T-helper 1 cell (primary cell): Measurements from ENCODE around the gene LARP4.
"Not testable (repeated sequence)": the region's sequence is repeated elsewhere in the genome, so short reads cannot be mapped to it uniquely, and the experiment has no call there.

Source experiments
- DNase-seq, 5 donors: peaks; one replicate each; pipeline ENCODE4 v3.0.0-alpha.2; 2012 to 2020

Gene LARP4

GRCh38 chr12:50401500-50402081 is 906 bp downstream of the LARP4 start:
- peak in 1 of 5 donors; percentile 22 for DNase-seq

- no peak for DNase-seq
These were observed 1.7 kb downstream of the LARP4 start for GRCh38 chr12:50402264-50403000.

- no peak for DNase-seq
These were observed 2.3 kb downstream of the LARP4 start for GRCh38 chr12:50403001-50403440.

- DNase-seq = no peak
These were observed 3.6 kb downstream of the LARP4 start for GRCh38 chr12:50404307-50404706.

DNA sequence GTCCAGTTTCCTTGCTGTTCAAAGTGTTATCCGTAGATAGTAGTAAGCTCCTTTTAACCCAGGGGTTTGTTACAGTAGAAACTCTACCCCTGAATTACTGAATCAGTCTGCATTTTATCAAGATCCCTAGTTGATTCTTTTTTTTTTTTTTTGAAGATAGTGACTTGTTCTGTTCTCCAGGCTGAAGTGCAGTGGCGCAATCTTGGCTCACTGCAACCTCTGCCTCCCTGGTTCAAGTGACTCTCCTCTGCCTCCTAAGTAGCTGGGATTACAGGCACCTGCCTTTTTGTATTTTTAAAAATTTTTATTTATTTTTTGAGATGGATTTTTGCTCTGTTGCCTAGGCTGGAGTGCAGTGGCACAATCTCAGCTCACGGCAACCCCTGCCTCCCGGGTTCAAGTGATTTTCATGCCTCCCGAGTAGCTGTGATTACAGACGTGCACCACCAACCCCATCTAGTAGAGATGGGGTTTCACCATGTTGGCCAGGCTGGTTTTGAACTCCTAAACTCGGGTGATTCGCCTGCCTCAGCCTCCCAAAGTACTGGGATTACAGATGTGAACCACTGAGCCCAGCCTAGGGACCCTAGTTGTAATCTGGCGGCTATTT is 10.5 kb downstream of the LARP4 start:
- no peak for DNase-seq

DNA sequence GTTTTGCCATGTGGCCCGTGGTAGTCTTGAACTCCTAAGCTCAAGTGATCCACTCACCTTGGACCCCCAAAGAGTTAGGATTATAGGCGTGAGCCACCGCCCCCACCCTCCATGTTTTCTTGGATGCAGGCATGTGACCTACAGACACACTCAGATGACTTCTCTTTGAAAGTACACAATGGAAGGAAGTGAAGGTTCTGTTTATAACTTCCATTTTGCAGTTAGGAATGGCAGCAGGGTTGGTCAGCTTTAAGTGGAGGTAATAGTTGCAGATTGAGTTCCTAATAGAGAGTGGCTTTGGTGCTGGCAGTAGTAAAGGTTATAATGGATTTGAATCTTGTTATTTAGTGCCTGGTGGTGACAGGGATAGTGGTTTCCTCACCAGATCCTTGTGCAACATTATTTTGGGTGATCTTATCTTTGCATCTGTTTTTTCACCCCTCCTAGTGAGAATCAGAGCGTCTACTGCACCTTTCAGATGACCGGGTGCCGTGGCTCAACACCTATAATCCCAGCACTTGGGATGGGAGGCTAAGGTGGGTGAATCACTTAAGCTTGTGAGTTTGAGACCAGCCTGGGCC is 15.3 kb downstream of the LARP4 start:
- DNase-seq = no peak

GRCh38 chr12:50419112-50419909 is 18.6 kb downstream of the LARP4 start:
- no peak for DNase-seq

GRCh38 chr12:50422855-50423254 is 22.2 kb downstream of the LARP4 start:
- DNase-seq = not testable (repeated sequence)

GRCh38 chr12:50423342-50423741 is 22.7 kb downstream of the LARP4 start:
- DNase-seq = not testable (repeated sequence)

GRCh38 chr12:50425589-50426258 is 25.0 kb downstream of the LARP4 start:
- DNase-seq = no peak

DNA sequence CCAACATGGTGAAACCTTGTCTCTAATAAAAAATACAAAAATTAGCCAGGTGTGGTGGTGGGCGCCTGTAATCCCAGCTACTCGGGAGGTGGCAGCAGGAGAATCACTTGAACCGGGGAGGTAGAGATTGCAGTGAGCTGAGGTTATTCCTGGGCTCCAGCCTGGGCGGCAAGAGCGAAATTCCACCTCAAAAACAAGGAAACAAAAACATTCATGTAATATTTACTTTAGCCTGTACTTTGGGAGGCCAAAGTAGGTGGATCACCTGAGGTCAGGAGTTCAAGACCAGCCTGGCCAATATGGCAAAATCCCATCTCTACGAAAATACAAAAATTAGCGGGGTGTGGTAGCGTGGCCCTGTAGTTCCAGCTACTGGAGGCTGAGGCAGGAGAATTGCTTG is 31.0 kb downstream of the LARP4 start:
- not testable (repeated sequence) for DNase-seq

- no peak for DNase-seq
These were observed 39.6 kb downstream of the LARP4 start for GRCh38 chr12:50440288-50440687.

DNA sequence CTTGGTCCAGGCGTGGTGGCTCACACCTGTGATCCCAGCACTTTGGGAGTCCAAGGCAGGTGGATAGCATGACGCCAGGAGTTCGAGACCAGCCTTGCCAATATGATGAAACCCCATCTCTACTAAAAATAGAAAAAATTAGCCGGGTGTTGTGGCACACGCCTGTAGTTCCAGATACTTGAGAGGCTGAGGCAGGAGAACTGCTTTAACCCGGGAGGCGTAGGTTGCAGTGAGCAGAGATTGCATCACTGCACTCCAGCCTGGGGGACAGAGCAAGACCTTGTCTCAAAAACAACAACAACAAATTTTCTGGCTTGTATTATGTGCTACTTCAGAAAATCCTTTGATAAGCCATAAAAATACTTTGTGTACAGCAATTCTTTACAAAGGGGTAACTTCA is 41.1 kb downstream of the LARP4 start:
- DNase-seq = no peak

- peak in 1 of 5 donors; percentile 32 for DNase-seq
These were observed 41.7 kb downstream of the LARP4 start for GRCh38 chr12:50442178-50442908.

DNA sequence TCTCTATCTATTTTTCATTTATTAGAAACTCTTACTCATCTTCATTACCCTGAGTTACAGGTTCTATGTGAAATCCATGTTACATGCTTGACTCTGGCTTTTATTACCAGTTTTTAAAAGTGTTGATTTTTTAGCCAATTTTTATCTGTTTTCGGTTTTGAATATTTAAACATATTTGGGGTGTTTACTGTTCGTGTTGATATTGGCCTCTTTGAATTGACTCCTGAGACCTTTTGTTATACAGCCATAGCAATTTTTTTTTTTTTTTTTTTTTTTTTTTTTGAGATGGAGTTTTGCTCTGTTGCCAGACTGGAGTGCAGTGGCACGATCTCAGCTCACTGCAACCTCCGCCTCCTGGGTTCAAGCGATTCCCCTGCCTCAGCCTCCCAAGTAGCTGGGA is 49.0 kb downstream of the LARP4 start:
- DNase-seq = not testable (repeated sequence)

GRCh38 chr12:50452795-50453194 is 52.1 kb downstream of the LARP4 start:
- DNase-seq = no peak

DNA sequence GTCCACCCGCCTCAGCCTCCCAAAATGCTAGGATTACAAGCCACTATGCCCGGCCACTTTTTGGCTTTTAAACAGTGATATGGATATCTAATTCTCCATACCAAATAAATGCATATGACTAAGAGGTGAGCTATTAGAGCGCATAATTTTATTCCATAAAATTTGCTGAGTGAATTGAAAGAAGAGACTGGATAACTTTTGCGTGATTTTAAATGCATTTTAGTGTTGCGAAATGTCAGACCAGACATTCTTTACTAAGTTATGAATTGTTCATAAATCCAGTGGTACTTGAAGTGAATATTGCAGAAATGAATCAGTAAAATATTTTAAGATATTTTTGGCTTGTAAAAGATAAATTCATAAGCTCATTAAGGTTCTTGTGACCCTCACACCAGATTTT is 53.2 kb downstream of the LARP4 start:
- DNase-seq = no peak

DNA sequence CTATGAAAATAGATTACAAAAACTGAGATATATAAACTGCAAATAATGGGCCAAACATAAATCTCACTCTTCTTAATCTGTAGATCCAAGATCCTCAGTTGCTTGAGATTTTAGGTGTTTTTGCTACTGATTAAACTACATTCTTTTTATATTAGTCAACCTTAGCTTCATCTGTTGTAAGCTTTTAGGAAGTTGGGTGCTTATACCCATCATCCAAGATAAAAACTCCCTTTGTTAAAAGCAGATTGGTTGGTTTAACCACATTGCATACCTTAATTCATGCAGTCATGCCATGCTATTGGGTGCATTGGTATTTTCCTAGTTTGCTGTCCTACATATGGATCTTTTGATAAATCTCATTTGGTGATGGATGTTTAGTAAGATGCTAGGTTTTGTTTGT is 57.9 kb downstream of the LARP4 start:
- DNase-seq = no peak

- DNase-seq = no peak
These were observed 66.8 kb downstream of the LARP4 start for GRCh38 chr12:50467439-50467838.

- DNase-seq = no peak
These were observed 76.7 kb downstream of the LARP4 start for GRCh38 chr12:50477241-50477832.

- DNase-seq = no peak
These were observed 81.9 kb downstream of the LARP4 start for GRCh38 chr12:50482571-50482970.
